HEK293T (cell line): ENCODE data around the gene SLC6A7.
"Not testable (repeated sequence)": the region's sequence is repeated elsewhere in the genome, so short reads cannot be mapped to it uniquely, and the experiment has no call there.

Experiments used
- CTCF ChIA-PET: fragments of 350-600 bp; formaldehyde crosslinking; extraction: SDS; loops from one replicate; lab custom pipeline; 2021; ENCODE audit warnings: antibody characterized with exemption, inconsistent platforms; lab: Yijun Ruan, JAX
- POLR2A ChIA-PET: fragments of 350-600 bp; formaldehyde crosslinking; extraction: SDS; loops from one replicate; lab custom pipeline; 2020; ENCODE audit warnings: antibody characterized with exemption, inconsistent platforms; lab: Yijun Ruan, JAX
- DNase-seq: peaks from one replicate; pipeline ENCODE4 v3.0.0; 2012; ENCODE audit warnings: mixed read lengths; ENCODE audit errors: extremely low spot score
- ARNT ChIP-seq: fragments of 450-650 bp; IDR thresholded peaks from 2 replicates; pipeline ENCODE4 v1.6.1; 2017; ENCODE audit warnings: mild to moderate bottlenecking
- BHLHE40 ChIP-seq: fragments of 450-650 bp; IDR thresholded peaks from 2 replicates; pipeline ENCODE4 v1.6.1; 2016; ENCODE audit warnings: mild to moderate bottlenecking, moderate library complexity, borderline replicate concordance
- CTBP1 ChIP-seq: fragments of 450-650 bp; IDR thresholded peaks from 2 replicates; pipeline ENCODE4 v1.6.1; 2016; ENCODE audit warnings: borderline replicate concordance
- ELF4 ChIP-seq: fragments of 450-650 bp; IDR thresholded peaks from 2 replicates; pipeline ENCODE4 v1.6.1; 2017; ENCODE audit warnings: antibody characterized with exemption
- FOXA1 ChIP-seq: fragments of 450-650 bp; IDR thresholded peaks from 2 replicates; pipeline ENCODE4 v1.6.1; 2016; ENCODE audit warnings: mild to moderate bottlenecking
- FOXK2 ChIP-seq: fragments of 450-650 bp; IDR thresholded peaks from 2 replicates; pipeline ENCODE4 v1.6.1; 2016; ENCODE audit warnings: mild to moderate bottlenecking
- FOXM1 ChIP-seq: fragments of 450-650 bp; IDR thresholded peaks from 2 replicates; pipeline ENCODE4 v1.6.1; 2017; ENCODE audit warnings: mild to moderate bottlenecking, borderline replicate concordance
- HDGF ChIP-seq: fragments of 450-650 bp; IDR thresholded peaks from 2 replicates; pipeline ENCODE4 v1.6.1; 2017; ENCODE audit warnings: antibody characterized with exemption, borderline replicate concordance
- L3MBTL2 ChIP-seq: fragments of 450-650 bp; conservative IDR thresholded peaks from 2 replicates; pipeline ENCODE4 v1.6.1; 2016; ENCODE audit warnings: mild to moderate bottlenecking
- LEF1 ChIP-seq: fragments of 450-650 bp; IDR thresholded peaks from 2 replicates; pipeline ENCODE4 v1.6.1; 2017; ENCODE audit warnings: mild to moderate bottlenecking, borderline replicate concordance
- NFRKB ChIP-seq: fragments of 450-650 bp; IDR thresholded peaks from 2 replicates; pipeline ENCODE4 v1.6.1; 2016; ENCODE audit warnings: mild to moderate bottlenecking, moderate library complexity
- SP1 ChIP-seq: fragments of 450-650 bp; IDR thresholded peaks from 2 replicates; pipeline ENCODE4 v1.6.1; 2017
- SUZ12 ChIP-seq: fragments of 450-650 bp; IDR thresholded peaks from 2 replicates; pipeline ENCODE4 v1.6.1; 2016; ENCODE audit warnings: mild to moderate bottlenecking
- TARDBP ChIP-seq: fragments of 450-650 bp; IDR thresholded peaks from 2 replicates; pipeline ENCODE4 v1.6.1; 2016
- ZNF384 ChIP-seq: fragments of 450-650 bp; IDR thresholded peaks from 2 replicates; pipeline ENCODE4 v1.6.1; 2016
- TF ChIP-seq, protein P1 (sequence below): fragments of 450-650 bp; IDR thresholded peaks from 2 replicates; pipeline ENCODE4 v1.6.1; 2016

SLC6A7 gene

DNA sequence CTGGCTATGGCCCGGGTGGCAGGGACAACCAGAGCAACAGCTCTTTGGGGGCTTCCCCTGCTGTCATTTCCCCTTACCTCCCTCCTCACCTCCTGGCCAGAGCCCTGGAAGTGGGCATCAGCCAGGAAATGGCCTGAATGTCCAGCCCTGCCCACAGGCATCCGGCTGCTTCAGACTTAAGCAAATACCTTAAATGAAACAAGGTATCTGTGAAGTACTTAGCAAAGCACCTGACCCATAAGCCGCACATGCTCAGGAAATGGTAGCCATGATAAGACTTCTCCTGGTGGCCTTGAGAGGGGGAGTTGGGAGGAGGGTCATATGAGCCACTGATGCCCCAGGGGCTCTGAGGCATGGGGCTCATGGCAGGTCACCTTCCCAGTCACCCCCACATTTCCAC, 55.9 kb downstream of the SLC6A7 start:
- no peak for DNase-seq
- CTCF ChIA-PET: interaction anchor here (0.7 kb wide), 1 partner anchor 105 kb away, joined by 3 read pairs; no protein-coding TSS in a partner anchor
- POLR2A ChIA-PET: no interaction called here
- TF ChIP-seq ZNF384 (no peak), HDGF (no peak), FOXM1 (no peak), FOXK2 (no peak), ARNT (no peak), CTBP1 (no peak), SUZ12 (no peak), LEF1 (no peak), TARDBP (no peak), BHLHE40 (no peak), SP1 (no peak), NFRKB (no peak)
- TF ChIP-seq, protein P1, sequence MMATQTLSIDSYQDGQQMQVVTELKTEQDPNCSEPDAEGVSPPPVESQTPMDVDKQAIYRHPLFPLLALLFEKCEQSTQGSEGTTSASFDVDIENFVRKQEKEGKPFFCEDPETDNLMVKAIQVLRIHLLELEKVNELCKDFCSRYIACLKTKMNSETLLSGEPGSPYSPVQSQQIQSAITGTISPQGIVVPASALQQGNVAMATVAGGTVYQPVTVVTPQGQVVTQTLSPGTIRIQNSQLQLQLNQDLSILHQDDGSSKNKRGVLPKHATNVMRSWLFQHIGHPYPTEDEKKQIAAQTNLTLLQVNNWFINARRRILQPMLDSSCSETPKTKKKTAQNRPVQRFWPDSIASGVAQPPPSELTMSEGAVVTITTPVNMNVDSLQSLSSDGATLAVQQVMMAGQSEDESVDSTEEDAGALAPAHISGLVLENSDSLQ: no peak

DNA sequence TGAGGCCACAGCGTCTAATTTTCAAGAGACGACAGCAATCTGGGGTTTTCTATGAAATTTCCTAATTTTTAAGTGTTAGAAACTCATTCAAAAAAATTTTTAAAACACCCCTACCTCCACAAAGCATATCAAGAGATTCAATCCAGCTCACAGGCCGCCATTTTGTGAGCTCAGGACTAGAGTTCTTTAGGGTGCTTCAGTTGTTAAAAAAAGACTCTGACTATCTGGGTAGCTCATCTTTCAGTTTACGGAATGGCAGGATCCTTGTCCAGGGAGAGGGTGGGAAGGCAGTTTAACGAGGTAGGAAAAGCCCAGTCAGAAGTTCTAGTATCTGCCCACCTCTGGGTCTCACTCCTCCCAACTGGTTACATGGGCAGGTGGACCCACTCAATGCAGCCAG, 56.6 kb downstream of the SLC6A7 start:
- ChIA-PET POLR2A (no interaction called here), CTCF (interaction anchor here (0.6 to 0.7 kb wide), 2 partner anchors 10 to 104 kb away, joined by 3 read pairs; no protein-coding TSS in a partner anchor)
- DNase-seq: no peak
- TF ChIP-seq NFRKB (no peak), CTBP1 (no peak), LEF1 (no peak), FOXK2 (no peak), HDGF (no peak), ZNF384 (no peak), L3MBTL2 (no peak), FOXA1 (no peak), SP1 (no peak), TARDBP (no peak), ARNT (no peak), BHLHE40 (no peak)
- TF ChIP-seq, protein P1: no peak

DNA sequence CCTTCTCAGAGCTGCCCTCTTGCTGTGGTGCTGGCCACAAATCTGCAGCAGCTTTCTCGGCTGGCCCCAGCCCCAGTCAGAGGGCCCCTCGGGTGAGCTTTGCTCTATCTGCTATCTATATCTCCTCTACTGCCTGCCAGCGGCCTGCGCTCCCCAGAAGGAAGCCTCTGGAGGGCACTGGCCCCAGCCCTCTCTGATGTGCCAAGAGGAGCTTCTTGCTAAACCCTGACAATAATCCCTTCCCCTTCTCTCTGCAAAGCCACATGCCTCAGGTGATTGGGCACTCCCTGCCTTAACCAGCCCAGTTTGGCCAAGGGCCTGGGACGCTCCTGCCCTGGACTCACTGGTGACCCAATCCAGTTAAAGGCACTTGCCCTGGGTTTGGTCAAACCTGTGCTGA, 57.0 kb downstream of the SLC6A7 start:
- TF ChIP-seq FOXA1: no peak
- no peak for TF ChIP-seq SP1
- TF ChIP-seq L3MBTL2: no peak
- no peak for TF ChIP-seq NFRKB
- no peak for TF ChIP-seq SUZ12
- TF ChIP-seq, protein P1: no peak
- no peak for TF ChIP-seq FOXM1
- TF ChIP-seq TARDBP: no peak
- TF ChIP-seq HDGF: no peak
- no peak for TF ChIP-seq BHLHE40
- TF ChIP-seq CTBP1: no peak
- no peak for TF ChIP-seq ZNF384
- TF ChIP-seq ELF4: no peak
- CTCF ChIA-PET: interaction anchor here (0.6 to 1.2 kb wide), 3 partner anchors 9 to 29 kb away, joined by 3 read pairs; no protein-coding TSS in a partner anchor
- POLR2A ChIA-PET: no interaction called here
- DNase-seq: no peak

DNA sequence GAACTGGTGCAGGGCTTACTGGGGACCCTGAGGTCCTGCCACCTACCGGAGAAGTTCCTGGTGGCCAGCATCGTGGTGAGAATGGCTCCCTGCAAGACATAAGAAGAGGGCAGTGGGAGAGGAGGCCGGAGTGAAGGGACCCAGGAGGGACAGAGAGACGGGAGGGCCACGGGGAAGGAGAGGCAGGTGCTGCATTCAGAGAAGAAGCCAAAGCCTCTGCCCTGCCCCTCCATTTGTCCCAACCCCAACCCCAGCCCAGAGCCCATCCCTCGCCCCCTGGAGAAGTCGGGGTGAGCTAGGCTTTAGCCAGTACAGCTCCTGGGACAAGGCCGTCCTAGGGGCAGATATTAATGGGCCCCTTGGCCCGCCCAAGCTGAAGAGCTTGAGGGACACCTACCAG, 57.9 kb downstream of the SLC6A7 start:
- DNase-seq: no peak
- no peak for TF ChIP-seq ZNF384
- no peak for TF ChIP-seq FOXA1
- no peak for TF ChIP-seq NFRKB
- TF ChIP-seq FOXM1: no peak
- TF ChIP-seq FOXK2: no peak
- TF ChIP-seq L3MBTL2: no peak
- TF ChIP-seq HDGF: no peak
- no peak for TF ChIP-seq ELF4
- no peak for TF ChIP-seq ARNT
- no peak for TF ChIP-seq TARDBP
- TF ChIP-seq CTBP1: no peak
- no peak for TF ChIP-seq BHLHE40
- TF ChIP-seq LEF1: no peak
- ChIA-PET CTCF (interaction anchor here (0.6 to 1.2 kb wide), 2 partner anchors 13 to 29 kb away, joined by 3 read pairs; no protein-coding TSS in a partner anchor), POLR2A (no interaction called here)

DNA sequence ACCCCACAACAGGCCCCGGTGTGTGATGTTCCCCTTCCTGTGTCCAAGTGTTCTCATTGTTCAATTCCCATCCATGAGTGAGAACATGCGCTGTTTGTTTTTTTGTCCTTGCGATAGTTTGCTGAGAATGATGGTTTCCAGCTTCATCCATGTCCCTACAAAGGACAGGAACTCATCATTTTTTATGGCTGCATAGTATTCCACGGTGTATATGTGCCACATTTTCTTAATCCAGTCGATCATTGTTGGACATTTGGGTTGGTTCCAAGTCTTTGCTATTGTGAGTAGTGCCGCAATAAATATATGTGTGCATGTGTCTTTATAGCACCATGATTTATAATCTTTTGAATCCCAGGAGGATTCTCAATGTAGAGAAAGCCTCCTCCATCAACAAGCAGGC, 58.6 kb downstream of the SLC6A7 start:
- POLR2A ChIA-PET, DNase-seq, CTCF ChIA-PET: not testable (repeated sequence)

DNA sequence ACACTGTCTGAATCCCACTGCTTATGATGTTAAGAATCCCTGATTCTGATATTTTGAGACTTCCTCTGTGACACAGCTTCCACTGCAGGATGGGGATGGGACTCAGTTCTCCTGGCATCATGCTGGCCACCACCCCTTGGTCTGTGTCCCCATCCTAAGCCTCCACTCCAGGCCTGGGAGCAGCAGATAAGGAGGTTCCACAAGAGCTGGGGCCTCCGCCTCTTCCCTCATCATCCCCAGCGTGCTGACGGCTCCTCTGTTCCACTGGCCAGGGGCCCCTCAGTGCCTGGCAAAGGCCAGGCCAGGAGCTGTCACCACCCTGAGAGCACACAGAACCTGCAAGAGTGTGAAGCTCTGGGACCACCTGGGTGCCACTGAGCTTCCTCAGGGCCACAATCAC, 59.1 kb downstream of the SLC6A7 start:
- TF ChIP-seq FOXM1 (no peak), HDGF (no peak)
- POLR2A ChIA-PET: no interaction called here
- CTCF ChIA-PET: interaction anchor here (0.7 kb wide), 1 partner anchor 23 kb away, joined by 3 read pairs; no protein-coding TSS in a partner anchor
- no peak for DNase-seq
